Activated CD4-positive, alpha-beta T cell treated with anti-CD3 and anti-CD28 coated beads, Interleukin-2, amount 10 ng/mL, durations not matched to agents 7 days and 5 days (primary cell): Measurements from ENCODE around the gene RNASEL. TPM values are rescaled to one million over a fixed set of nuclear protein-coding genes. Genes with fewer than 3 reads are reported as not detected.

ENCODE experiments used
- CTCF ChIA-PET: fragments of 350-600 bp; sonication (Branson Sonifier 250); formaldehyde crosslinking; loops from one replicate; lab custom pipeline; 2021; ENCODE audit warnings: antibody characterized with exemption; lab: Charles Lee
- POLR2A ChIA-PET: fragments of 350-600 bp; sonication (Branson Sonifier 250); formaldehyde crosslinking; loops from one replicate; lab custom pipeline; 2021; ENCODE audit warnings: antibody characterized with exemption; lab: Charles Lee
- DNase-seq: peaks from one replicate; pipeline ENCODE4 v3.0.0-alpha.2; 2020
- H3K27ac Mint-ChIP-seq: one replicate; pipeline ENCODE4 v1.8.0; 2021; ENCODE audit warnings: mild to moderate bottlenecking, moderate library complexity, mixed read lengths
- H3K27me3 Mint-ChIP-seq: one replicate; pipeline ENCODE4 v1.8.0; 2021; ENCODE audit warnings: mixed read lengths
- H3K36me3 Mint-ChIP-seq: one replicate; pipeline ENCODE4 v1.8.0; 2021; ENCODE audit warnings: low read depth, mixed read lengths
- H3K4me1 Mint-ChIP-seq: one replicate; pipeline ENCODE4 v1.8.0; 2021; ENCODE audit warnings: mixed read lengths
- H3K4me3 Mint-ChIP-seq: one replicate; pipeline ENCODE4 v1.8.0; 2021; ENCODE audit warnings: mild to moderate bottlenecking, moderate library complexity, mixed read lengths
- H3K9me3 Mint-ChIP-seq: one replicate; pipeline ENCODE4 v1.8.0; 2021; ENCODE audit warnings: mixed read lengths
- total RNA-seq, 2 experiments: library from RNA; stranded (reverse); gene quantifications; one replicate each; pipeline ENCODE4 v1.2.3, GENCODE V29; 2021

The RNASEL gene
- total RNA-seq, 2 experiments from 2014 or later: 6.7 to 7.3 TPM

DNA sequence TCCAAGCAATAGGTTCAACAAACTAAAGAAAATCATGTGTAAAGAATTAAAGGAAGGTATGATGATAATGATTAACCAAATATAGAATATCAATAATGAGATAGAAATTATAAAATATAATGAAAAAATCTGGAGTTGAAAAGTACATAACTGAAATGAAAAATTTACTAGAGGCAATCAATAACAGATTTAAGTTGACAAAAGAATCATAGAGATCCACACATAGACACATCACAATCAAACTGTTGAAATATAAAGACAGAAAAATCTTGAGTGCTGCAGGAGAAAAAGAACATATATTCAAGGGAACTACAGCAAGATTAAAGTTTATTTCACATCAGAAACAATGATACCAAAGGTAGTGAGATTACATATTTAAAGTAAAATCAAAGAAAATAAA, 63.7 kb downstream of the RNASEL start:
- ChIA-PET POLR2A (no interaction called here), CTCF (no interaction called here)
- H3K9me3 Mint-ChIP-seq: peaks cover 8% of the 10 kb centered on the region
- H3K36me3 Mint-ChIP-seq: no peaks in the 10 kb centered on the region
- H3K4me1 Mint-ChIP-seq: no peaks in the 10 kb centered on the region
- DNase-seq: no peak
- no peak overlapping the region for H3K27ac Mint-ChIP-seq
- H3K4me3 Mint-ChIP-seq: no peak overlapping the region
- peaks cover 10% of the 10 kb centered on the region for H3K27me3 Mint-ChIP-seq

Other genes with a start within 250 kb of the RNASEL start
- 100 to 1,000 TPM; 140 to 146 TPM for gene GLUL, start 197.5 kb downstream of the RNASEL start, total RNA-seq
- not detected for gene TEDDM1, start 188.6 kb downstream of the RNASEL start, total RNA-seq
- gene RGSL1, start 139.1 kb downstream of the RNASEL start, total RNA-seq: not detected
- gene RGS16, start 15.1 kb upstream of the RNASEL start, total RNA-seq: 1 to 10 TPM; 1.9 to 2.0 TPM
- not detected for gene RGS8, start 95.3 kb upstream of the RNASEL start, total RNA-seq
- 1 to 10 TPM; 2.7 to 3.1 TPM for gene NPL, start 200.5 kb upstream of the RNASEL start, total RNA-seq